ENCODE results near the gene ZCCHC24.

ZCCHC24 gene

GRCh38 chr10:79445161-79445976 is at the start of gene ZCCHC24:
Gene ZCCHC24, minus strand, starts transcription at chr10:79445624. Its CDS starts 184 bp downstream, at chr10:79445440.
- DNase-seq (ENCODE audit: low spot score), result peak; percentile 98

DNA sequence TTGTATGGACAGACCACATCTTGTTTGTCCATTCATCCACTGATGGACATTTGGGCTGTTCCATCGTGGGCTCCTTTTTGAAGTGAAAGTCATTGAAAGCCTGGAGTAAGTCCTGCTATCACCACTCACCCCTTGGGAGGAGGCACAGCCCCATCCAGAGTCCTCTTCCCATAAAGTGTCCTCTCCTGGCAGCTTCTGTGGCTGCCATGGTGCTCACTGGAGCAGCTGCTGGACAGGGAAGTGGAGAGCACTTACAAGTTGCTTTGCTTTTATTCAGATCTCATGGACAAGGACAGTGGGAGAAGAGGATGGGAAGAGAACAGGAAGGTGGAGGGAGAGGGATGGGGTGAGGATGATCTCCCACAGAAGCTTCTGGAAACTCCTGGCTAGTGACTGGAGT is 48.4 kb upstream of the ZCCHC24 start:
- no peak for DNase-seq (ENCODE audit: low spot score)

DNA sequence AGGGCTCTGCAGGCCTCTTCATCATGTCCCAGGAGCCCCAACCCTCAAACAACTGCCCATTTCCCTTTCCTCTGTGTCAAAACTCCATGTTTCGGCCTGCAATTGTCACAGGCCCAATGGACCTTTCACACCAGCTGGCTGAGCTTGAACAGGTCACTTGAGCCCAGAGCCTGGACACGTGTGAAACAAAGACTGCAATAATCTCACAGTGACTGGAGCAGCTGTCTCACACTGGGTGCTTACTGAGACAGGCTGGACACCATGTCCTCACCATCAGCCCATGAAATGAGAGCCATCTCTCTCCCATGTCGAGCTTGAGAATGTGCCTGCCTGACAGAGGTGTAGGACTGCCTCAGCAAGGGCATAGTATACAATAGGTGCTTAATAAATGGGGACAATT is 47.4 kb upstream of the ZCCHC24 start:
- DNase-seq (ENCODE audit: low spot score), result no peak

DNA sequence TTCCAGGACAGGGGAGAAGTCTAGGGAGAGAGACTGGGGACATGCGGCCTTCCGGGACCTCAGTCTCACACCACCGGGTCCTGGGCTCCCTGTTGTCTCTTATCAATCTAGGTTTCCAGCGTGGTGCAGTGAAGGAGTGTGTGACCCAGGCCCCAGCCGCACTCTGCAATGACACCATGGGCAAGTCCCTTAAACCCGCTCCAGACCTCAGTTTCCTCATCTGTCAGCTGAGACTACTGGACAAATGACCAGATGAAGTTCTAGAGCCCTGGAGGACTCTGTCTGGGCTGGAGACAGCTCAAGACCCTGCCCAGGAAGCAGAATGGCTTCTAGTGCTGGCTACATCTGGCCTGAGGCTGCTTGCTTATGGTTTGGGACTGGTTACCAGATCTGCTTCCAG is 46.8 kb upstream of the ZCCHC24 start:
- DNase-seq (ENCODE audit: low spot score), result no peak

DNA sequence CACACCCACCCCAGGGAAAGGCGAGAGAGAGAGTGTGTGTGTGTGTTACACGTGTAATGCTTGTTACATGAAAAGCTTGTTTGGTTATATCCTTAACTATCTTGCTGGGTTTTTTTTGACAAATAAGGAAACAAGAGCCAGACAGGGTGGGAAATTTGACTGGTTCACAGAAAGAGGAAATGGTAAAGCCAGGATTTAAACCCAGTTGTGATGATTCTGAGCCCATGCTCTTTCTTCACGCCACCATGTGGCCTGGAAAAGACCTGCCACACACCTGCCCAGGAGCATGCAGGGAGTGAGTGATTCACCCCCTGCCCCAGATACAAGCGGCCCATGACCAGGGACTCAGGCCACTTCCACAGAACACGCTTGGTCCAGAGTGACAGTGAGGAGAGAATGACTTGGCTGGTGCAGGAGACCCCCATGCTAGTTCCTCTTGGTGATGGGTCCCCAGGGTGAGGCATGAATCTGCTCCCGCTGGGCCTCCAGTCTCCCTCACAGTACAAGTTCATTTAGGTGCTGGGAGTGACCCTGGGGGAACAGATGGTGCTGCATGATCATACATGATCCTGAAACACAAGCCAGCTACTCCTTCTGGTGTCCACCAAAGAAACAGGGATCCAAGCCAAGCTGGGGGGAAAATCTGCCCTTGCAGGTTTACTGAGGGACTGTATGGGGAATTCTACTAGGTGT is 45.9 kb upstream of the ZCCHC24 start:
- no peak for DNase-seq (ENCODE audit: low spot score)

DNA sequence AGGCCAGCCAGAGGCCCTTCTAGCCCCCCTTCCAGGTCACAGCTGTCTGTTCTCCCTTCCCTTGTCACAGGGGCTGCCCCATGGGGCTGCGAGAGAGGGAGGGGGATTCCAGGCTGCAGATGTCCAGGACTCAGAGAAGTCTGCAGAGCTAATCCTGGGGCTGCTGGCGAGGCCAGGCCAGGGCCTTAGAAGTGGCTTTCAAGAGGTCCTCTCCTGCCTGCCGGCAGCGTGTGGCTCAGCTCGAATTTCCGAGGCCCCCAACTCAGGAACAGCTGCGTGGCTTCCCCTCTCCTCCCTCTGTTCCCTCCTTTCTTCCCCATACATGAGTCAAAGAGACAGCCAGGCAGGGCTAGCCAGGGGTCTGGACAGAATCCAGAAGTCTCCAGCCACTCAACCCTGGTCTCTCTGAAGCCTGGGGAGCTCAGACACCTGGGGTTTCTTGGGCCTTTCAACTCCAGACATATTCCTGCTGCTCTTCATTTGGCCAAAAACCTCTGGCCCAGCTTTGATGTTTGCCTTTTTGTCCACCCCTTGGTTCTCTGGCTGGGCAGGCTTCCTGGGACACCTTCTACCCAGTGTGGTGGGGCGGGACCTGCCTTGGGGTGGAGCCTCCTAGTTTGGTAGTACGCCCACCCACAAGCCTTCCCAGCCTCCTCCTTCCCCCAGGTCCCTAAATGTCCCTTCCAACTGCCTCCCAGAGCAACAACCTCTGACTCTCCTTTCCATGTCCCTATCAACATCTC is 45.1 kb upstream of the ZCCHC24 start:
- peak; percentile 44 for DNase-seq (ENCODE audit: low spot score)

DNA sequence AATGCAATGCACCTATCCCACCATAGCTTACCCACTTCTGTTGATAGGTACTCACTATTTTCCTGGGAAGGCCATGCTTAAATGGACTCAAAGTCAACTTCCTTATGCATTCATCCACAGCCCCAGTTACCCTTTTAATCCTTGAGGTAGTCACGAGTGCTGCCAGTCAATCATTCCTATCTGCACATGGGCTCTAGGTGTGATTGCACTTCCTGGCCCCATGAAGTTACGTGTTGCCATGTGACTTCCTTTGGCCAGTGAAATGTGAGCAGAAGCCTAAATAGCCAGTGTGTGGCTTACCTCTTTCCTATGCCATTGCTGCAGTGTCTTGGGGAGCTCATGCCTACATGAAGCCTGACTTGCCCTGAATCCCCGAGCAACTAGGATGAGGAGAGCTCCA is 43.4 kb upstream of the ZCCHC24 start:
- no peak for DNase-seq (ENCODE audit: low spot score)

DNA sequence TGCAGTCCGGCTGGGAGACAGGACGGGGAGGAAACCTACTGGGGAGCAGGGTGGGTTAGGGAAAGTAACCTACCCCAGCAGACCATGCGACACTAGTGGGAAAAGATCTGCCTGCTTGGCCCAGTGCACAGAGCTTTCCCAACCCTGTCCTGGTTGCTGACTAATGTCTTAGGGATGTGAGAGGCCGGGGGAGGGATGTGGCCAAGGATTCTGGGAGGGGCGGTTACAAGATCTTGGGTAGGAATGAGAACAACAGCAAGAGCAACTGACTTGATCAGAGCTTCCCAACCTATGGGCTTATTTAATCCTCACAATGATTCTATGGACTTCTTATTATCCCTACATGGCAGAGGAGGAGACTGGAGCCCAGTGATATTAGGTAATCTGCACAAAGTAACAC is 42.9 kb upstream of the ZCCHC24 start:
- peak; percentile 90 for DNase-seq (ENCODE audit: low spot score)

GRCh38 chr10:79487296-79488194 is 42.1 kb upstream of the ZCCHC24 start:
- DNase-seq (ENCODE audit: low spot score), result peak; percentile 53

- no peak for DNase-seq (ENCODE audit: low spot score)
Measured at GRCh38 chr10:79484476-79484875, 39.1 kb upstream of the ZCCHC24 start.

GRCh38 chr10:79483948-79484347 is 38.5 kb upstream of the ZCCHC24 start:
- no peak for DNase-seq (ENCODE audit: low spot score)

- no peak for DNase-seq (ENCODE audit: low spot score)
Measured at GRCh38 chr10:79483299-79483698, 37.9 kb upstream of the ZCCHC24 start.

DNA sequence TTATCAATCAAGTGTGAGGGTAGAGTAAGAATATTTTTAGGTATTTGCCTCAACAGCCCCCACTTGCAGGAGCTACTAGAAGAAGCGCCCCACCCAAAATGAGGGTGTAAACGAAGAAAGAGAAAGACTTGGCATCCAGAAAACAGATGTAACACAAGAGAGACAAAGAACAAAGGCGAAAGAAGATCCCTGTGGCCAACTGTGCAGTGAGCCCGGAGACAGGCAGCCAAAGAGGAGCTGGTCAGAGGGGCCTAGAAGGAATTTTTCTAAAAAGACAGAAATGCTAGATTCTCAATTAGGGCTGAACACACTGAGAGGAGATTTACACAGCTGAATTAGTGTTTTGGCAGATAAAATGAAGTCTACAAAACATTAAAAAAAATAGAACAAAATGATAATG is 37.3 kb upstream of the ZCCHC24 start:
- no peak for DNase-seq (ENCODE audit: low spot score)

GRCh38 chr10:79482304-79482703 is 36.9 kb upstream of the ZCCHC24 start:
- DNase-seq (ENCODE audit: low spot score), result no peak

- no peak for DNase-seq (ENCODE audit: low spot score)
Measured at GRCh38 chr10:79479283-79479909, 34.0 kb upstream of the ZCCHC24 start.

- DNase-seq (ENCODE audit: low spot score), result no peak
Measured at GRCh38 chr10:79477456-79477855, 32.0 kb upstream of the ZCCHC24 start.

GRCh38 chr10:79476645-79477044 is 31.2 kb upstream of the ZCCHC24 start:
- no peak for DNase-seq (ENCODE audit: low spot score)

DNA sequence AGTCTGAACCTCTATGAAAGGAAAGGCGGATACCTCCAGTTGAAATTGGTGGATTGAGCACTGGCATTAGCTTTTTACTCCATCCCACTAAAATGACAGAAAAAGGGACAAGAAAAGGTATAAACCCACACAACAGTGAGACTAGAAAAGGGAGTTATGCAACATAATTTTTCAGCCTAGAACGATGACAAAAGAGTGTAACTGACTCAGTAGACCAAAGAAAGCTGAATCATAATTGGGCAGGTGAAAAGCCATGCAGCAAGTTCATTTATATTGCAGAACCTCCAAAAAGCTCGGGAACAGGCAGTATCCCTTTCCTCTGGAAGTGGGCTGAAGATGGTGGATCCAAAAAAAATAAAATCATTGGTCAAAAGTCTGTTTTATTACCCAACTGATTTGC is 30.5 kb upstream of the ZCCHC24 start:
- DNase-seq (ENCODE audit: low spot score), result no peak

DNA sequence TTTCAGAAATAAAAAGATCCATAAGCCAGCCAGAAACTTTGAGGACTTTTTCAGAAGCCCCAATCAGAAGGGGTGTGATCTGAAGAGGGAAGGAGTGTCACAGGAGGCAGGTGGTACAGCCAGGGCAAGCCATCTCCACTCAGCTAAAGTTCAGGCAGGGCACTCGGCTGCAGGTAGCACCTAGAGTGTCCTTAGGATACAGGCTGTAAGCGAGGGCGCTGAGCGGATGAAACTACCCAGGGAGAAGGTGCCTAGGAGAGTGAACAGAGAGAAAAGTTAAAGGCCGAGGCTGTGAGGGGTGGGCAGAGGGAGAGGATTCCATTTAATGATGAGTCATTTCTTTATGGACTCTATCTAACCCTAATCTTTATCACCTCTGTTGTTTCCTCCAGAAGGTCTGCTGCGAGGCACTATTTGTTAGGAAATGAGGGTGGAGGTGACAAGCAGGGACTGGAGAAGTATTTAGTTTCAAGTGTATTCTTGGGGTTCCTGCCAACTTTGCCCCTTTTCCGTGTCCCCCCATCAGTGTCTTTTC is 29.8 kb upstream of the ZCCHC24 start:
- no peak for DNase-seq (ENCODE audit: low spot score)

DNA sequence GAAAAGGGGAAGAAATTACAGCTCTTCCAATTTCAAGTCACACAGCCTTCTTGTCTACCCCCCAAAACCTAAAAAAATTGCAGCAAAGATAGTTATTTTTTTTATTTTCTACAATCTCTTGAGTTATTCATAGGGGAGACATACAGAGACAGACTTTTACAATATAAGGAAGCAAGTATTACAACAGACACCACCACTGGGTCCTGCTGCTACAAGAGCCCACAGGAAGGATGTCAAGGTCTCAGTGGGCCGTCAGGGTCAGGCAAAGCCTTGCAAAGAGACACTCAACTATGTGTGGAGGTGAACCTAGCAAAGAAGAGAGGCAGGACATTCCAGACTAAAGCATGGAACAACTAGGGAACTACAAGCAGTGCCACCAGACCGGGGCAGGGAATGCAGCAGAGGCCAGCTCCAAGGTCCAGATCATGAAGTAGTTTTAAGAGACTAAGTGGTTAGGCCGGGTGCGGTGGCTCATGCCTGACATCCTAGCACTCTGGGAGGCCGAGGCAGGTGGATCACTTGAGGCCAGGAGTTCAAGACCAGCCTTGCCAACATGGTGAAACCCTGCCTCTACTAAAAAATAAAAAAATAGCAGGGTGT is 28.2 kb upstream of the ZCCHC24 start:
- DNase-seq (ENCODE audit: low spot score), result no peak

- no peak for DNase-seq (ENCODE audit: low spot score)
Measured at GRCh38 chr10:79472951-79473350, 27.5 kb upstream of the ZCCHC24 start.
